Endodermal cell (in vitro differentiated cells): Measurements from ENCODE around the gene CCT3. TPM values are rescaled to one million over a fixed set of nuclear protein-coding genes. Genes with fewer than 3 reads are reported as not detected.

Experiments
- DNase-seq: peaks from one replicate; pipeline ENCODE4 v3.0.0-alpha.2; 2017
- H3K27ac ChIP-seq: 2 replicates; pipeline ENCODE4 v1.5.1; 2013; ENCODE audit warnings: mild to moderate bottlenecking, low read depth, low read length, moderate library complexity
- H3K27me3 ChIP-seq: 2 replicates; pipeline ENCODE4 v1.6.1; 2013; ENCODE audit warnings: mild to moderate bottlenecking, low read length, moderate library complexity; ENCODE audit not compliant: insufficient read depth, control insufficient read depth, poor library complexity, severe bottlenecking
- H3K36me3 ChIP-seq: 2 replicates; pipeline ENCODE4 v1.7.0; 2013; ENCODE audit warnings: mild to moderate bottlenecking, low read length, moderate library complexity; ENCODE audit not compliant: control insufficient read depth, insufficient read depth
- H3K4me1 ChIP-seq: one replicate; pipeline ENCODE4 v1.7.0; 2013; ENCODE audit warnings: low read length; ENCODE audit not compliant: control insufficient read depth, insufficient read depth
- H3K4me3 ChIP-seq: 2 replicates; pipeline ENCODE4 v1.5.1; 2013; ENCODE audit warnings: mild to moderate bottlenecking, low read length, moderate library complexity
- H3K9ac ChIP-seq: 2 replicates; pipeline ENCODE4 v1.6.1; 2013; ENCODE audit warnings: mild to moderate bottlenecking, low read length, moderate library complexity; ENCODE audit not compliant: poor library complexity, severe bottlenecking; ENCODE audit errors: extremely low read depth
- H3K9me3 ChIP-seq: 2 replicates; pipeline ENCODE4 v1.6.1; 2013; ENCODE audit warnings: mild to moderate bottlenecking, low read length, moderate library complexity; ENCODE audit not compliant: control insufficient read depth
- H3K27ac Mint-ChIP-seq: 2 replicates; pipeline ENCODE4 v1.8.0; 2020; ENCODE audit warnings: mixed read lengths
- H3K27me3 Mint-ChIP-seq: 2 replicates; pipeline ENCODE4 v1.8.0; 2021; ENCODE audit warnings: mild to moderate bottlenecking, mixed read lengths; ENCODE audit not compliant: insufficient read depth
- H3K36me3 Mint-ChIP-seq: 2 replicates; pipeline ENCODE4 v1.8.0; 2020; ENCODE audit warnings: low read depth, mixed read lengths
- H3K4me1 Mint-ChIP-seq: 2 replicates; pipeline ENCODE4 v1.8.0; 2020; ENCODE audit warnings: mixed read lengths
- H3K4me3 Mint-ChIP-seq: 2 replicates; pipeline ENCODE4 v1.8.0; 2020; ENCODE audit warnings: mild to moderate bottlenecking, moderate library complexity, mixed read lengths
- H3K9me3 Mint-ChIP-seq: 2 replicates; pipeline ENCODE4 v1.8.0; 2020; ENCODE audit warnings: mild to moderate bottlenecking, mixed read lengths
- WGBS, 2 experiments: methylation state at CpG; one replicate each; pipeline versions ENCODE4 v1.1.5 to v1.1.7; 2013; ENCODE audit warnings: missing lambda C conversion rate in 2 of 2, mixed read lengths in 1 of 2; ENCODE audit not compliant: insufficient coverage in 1 of 2, insufficient read length in 1 of 2; 5-methylcytosine and 5-hydroxymethylcytosine counted together
- long read RNA-seq, 4 experiments: library from polyadenylated mRNA in 2 of 4; library from RNA in 1 of 4; library from capped mRNA in 1 of 4; stranded (forward) in 3 of 4; unstranded in 1 of 4; transcript quantifications; one replicate each; pipeline ENCODE4 v2.0.0, GENCODE V29; 2020 to 2021; ENCODE audit warnings: inconsistent platforms in 1 of 4
- polyA plus RNA-seq, 2 experiments: library from polyadenylated mRNA; stranded (reverse); fragments of 50-300 nt; gene quantifications; one replicate each; pipeline ENCODE4 v1.2.3, GENCODE V29; 2013
- total RNA-seq, 2 donors: library from RNA; stranded (reverse); fragmentation: NEBNext Ultra II Directional in 1 of 2; extraction: Animal tissue kit (Norgen Biotek cat#: 25700) in 1 of 2; gene quantifications; 2 replicates in 1 of 2; 3 replicates in 1 of 2; pipeline ENCODE4 v1.2.1, GENCODE V29; 2021
- TF ChIP-seq, protein P1 (sequence below): fragments of 200-600 bp; sonication (generic); conservative IDR thresholded peaks from 2 replicates; pipeline ENCODE4 v1.5.0; 2021; ENCODE audit warnings: antibody characterized with exemption, mild to moderate bottlenecking

The CCT3 gene
- total RNA-seq: 100 to 1,000 TPM; 323 to 351 TPM
- polyA plus RNA-seq (2013, experiment 1 of 2): 255 TPM
- polyA plus RNA-seq (2013, experiment 2 of 2): 247 TPM
- long read RNA-seq, experiment 1, transcript CCT3-201 (14 exons, 2,150 nt): major isoform, 92 of 176 reads
- long read RNA-seq, experiment 1, partial matches to known transcripts: 54 of 176 reads
- long read RNA-seq, experiment 1, other reads (novel, unspliced or antisense): 30 of 176 reads
- long read RNA-seq, experiment 2, transcript CCT3-204 (12 exons, 1,815 nt): minor isoform, 9 of 709 reads
- long read RNA-seq, experiment 2, transcript CCT3-201 (14 exons, 2,150 nt): major isoform, 648 of 709 reads
- long read RNA-seq, experiment 2, partial matches to known transcripts: 38 of 709 reads
- long read RNA-seq, experiment 2, other reads (novel, unspliced or antisense): 13 of 709 reads
- long read RNA-seq, experiment 3, transcript CCT3-201 (14 exons, 2,150 nt): major isoform, 3,021 of 3,162 reads
- long read RNA-seq, experiment 3, transcript CCT3-211 (15 exons, 1,858 nt): minor isoform, 6 of 3,162 reads
- long read RNA-seq, experiment 3, transcript CCT3-204 (12 exons, 1,815 nt): minor isoform, 24 of 3,162 reads
- long read RNA-seq, experiment 3, partial matches to known transcripts: 22 of 3,162 reads
- long read RNA-seq, experiment 3, other reads (novel, unspliced or antisense): 86 of 3,162 reads
- long read RNA-seq, experiment 4, transcript CCT3-204 (12 exons, 1,815 nt): minor isoform, 5 of 1,168 reads
- long read RNA-seq, experiment 4, transcript CCT3-201 (14 exons, 2,150 nt): major isoform, 1,004 of 1,168 reads
- long read RNA-seq, experiment 4, partial matches to known transcripts: 140 of 1,168 reads
- long read RNA-seq, experiment 4, other reads (novel, unspliced or antisense): 17 of 1,168 reads

DNA sequence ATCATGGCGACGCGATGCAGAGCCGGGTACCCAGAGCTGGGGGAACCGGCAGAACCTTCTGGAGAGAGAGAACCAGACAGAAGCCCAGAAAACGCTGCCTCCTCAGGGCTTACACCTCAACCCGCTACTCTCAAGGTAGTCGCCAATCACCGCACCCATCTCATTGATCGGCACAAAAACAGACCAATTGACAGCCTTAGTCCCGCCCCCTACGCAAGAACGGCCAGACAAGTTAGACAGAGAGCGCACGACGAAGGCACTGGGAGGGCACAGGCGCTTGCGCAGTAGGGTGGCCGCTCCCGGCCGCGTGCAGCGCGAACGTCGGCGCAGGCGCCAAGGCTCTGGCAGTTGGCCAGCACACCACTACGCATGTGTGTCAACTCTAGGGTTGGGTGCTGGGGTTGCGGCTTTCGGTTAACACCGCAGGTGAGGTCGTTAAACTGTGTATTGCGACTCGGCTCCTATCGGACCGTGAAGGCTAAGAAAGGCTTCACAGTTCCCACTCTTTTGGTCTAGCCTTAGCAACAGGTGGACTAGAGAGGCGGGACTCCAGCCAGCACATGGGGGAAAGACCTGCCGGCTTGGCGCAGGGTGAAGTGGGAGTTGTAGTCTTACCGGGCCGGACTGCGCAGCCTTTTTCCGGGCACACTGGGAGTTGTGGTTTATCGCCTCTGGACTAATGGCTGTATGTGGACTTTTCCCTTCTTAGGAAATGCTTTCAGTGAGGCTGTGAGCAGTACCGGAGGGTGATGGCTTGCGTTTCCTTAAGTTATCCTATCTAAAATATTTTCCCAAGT lies at the start of gene CCT3, which contains the start of gene TSACC:
Gene CCT3 (minus strand): TSS at position 113 of the 797 bp plus-strand sequence. CDS start 108 bp downstream, at position 5.
Gene TSACC (plus strand): TSS at position 347 of the 797 bp plus-strand sequence. CDS start 1,232 bp downstream, outside the sequence.
- Histone ChIP-seq H3K9me3 (no peaks in the 10 kb centered on the region), H3K4me1 (peaks cover 2% of the 10 kb centered on the region), H3K4me3 (peak within 1 kb of the TSS; percentile 100), H3K27ac (peak within 1 kb of the TSS; percentile 42), H3K36me3 (peaks cover 28% of the 10 kb centered on the region), H3K9ac (peak within 1 kb of the TSS; percentile 77), H3K27me3 (no peaks in the 10 kb centered on the region)
- Mint-ChIP-seq H3K27me3 (no peaks in the 10 kb centered on the region), H3K4me1 (peaks cover 14% of the 10 kb centered on the region), H3K9me3 (no peaks in the 10 kb centered on the region), H3K36me3 (peaks cover 27% of the 10 kb centered on the region), H3K4me3 (peak within 1 kb of the TSS; percentile 100), H3K27ac (peak within 1 kb of the TSS; percentile 97)
- TF ChIP-seq, protein P1, sequence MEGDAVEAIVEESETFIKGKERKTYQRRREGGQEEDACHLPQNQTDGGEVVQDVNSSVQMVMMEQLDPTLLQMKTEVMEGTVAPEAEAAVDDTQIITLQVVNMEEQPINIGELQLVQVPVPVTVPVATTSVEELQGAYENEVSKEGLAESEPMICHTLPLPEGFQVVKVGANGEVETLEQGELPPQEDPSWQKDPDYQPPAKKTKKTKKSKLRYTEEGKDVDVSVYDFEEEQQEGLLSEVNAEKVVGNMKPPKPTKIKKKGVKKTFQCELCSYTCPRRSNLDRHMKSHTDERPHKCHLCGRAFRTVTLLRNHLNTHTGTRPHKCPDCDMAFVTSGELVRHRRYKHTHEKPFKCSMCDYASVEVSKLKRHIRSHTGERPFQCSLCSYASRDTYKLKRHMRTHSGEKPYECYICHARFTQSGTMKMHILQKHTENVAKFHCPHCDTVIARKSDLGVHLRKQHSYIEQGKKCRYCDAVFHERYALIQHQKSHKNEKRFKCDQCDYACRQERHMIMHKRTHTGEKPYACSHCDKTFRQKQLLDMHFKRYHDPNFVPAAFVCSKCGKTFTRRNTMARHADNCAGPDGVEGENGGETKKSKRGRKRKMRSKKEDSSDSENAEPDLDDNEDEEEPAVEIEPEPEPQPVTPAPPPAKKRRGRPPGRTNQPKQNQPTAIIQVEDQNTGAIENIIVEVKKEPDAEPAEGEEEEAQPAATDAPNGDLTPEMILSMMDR: no peak
- peak; percentile 100 for DNase-seq
- WGBS, 2 experiments: 0 to 1% methylated on average over 21 to 47 of the region's 47 CpGs

DNA sequence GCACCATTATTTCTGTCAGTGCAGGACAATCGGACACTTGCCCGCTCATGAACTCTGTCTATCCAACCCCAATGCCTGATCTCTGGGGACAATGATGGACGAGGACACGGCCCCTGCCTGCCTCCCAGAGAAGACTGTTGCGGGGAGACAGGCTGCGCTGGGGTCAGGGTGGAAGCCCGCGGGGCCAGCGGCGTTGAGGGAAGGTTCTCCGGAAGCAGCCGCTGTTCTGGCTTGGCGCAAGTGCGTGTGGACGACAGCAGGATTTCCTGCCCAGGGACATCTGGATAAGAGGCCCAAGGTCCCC lies 49.7 kb upstream of the CCT3 start:
- DNase-seq: peak; percentile 63
- Mint-ChIP-seq H3K27ac (no peak overlapping the region), H3K27me3 (peaks cover 73% of the 10 kb centered on the region), H3K36me3 (no peaks in the 10 kb centered on the region), H3K4me1 (peaks cover 26% of the 10 kb centered on the region), H3K9me3 (no peaks in the 10 kb centered on the region), H3K4me3 (peak overlapping the region; percentile 47)
- WGBS, 2 experiments: 79 to 86% methylated on average over 15 of the region's 15 CpGs
- no peak overlapping the region for H3K9ac ChIP-seq
- TF ChIP-seq, protein P1: no peak
- H3K36me3 ChIP-seq: no peaks in the 10 kb centered on the region
- H3K4me3 ChIP-seq: no peak overlapping the region
- peaks cover 7% of the 10 kb centered on the region for H3K4me1 ChIP-seq
- H3K27ac ChIP-seq: peak overlapping the region; percentile 94
- peaks cover 66% of the 10 kb centered on the region for H3K27me3 ChIP-seq
- no peaks in the 10 kb centered on the region for H3K9me3 ChIP-seq
